HCT116 (cell line): ENCODE data around the gene CDKN1C. TPM values are rescaled to one million over a fixed set of nuclear protein-coding genes. Genes with fewer than 3 reads are reported as not detected.
A peak's percentile ranks its signal among the peaks of the same experiment; 100 is the strongest.

Experiments
- ATAC-seq: fragments of 200-7000 bp; cut with Tn5 transposase; 2 replicates; pipeline ENCODE4 v1.9.1; 2020; ENCODE audit warnings: mild to moderate bottlenecking, moderate library complexity
- BruUV-seq: library from RNA; stranded (reverse); fragments of 400-500 nt; replicated peaks from 2 replicates; lab custom pipeline; 2021; lab: Mats Ljungman, UMichigan
- CTCF ChIA-PET: fragments of 300-600 bp; sonication (Branson Sonifier 250); formaldehyde crosslinking; loops from one replicate; lab custom pipeline; 2021; ENCODE audit warnings: antibody characterized with exemption; lab: Charles Lee
- POLR2A ChIA-PET: fragments of 300-600, 350-600 bp; sonication (Branson Sonifier 250); formaldehyde crosslinking; loops from one replicate; lab custom pipeline; 2021; ENCODE audit warnings: antibody characterized with exemption; lab: Charles Lee
- RAD21 ChIA-PET, 2 experiments: fragments of 300-600 bp; sonication (Branson Sonifier 250); formaldehyde crosslinking; loops; one replicate each; lab custom pipeline; 2023; ENCODE audit warnings: low total read pairs in 2 of 2; ENCODE audit not compliant: uncharacterized antibody in 2 of 2, unreplicated experiment in 2 of 2, low non-redundant PET in 1 of 2; lab: Charles Lee
- DNase-seq: peaks from one replicate; pipeline ENCODE4 v3.0.0-alpha.2; 2010; ENCODE audit warnings: low read depth, low spot score
- H2AFZ ChIP-seq: fragments of 200-600 bp; shearing (Covaris generic), sonication (generic); 2 replicates; pipeline ENCODE4 v1.6.1; 2017; ENCODE audit warnings: low read depth, mixed run types, mixed read lengths, antibody characterized with exemption, low read length; ENCODE audit not compliant: poor library complexity, severe bottlenecking
- H3K27ac ChIP-seq: 2 replicates; pipeline ENCODE4 v1.5.1; 2012; ENCODE audit warnings: low read depth, low read length
- H3K27me3 ChIP-seq: fragments of 200-600 bp; sonication (generic); 2 replicates; pipeline ENCODE4 v1.6.1; 2016; ENCODE audit warnings: mixed run types, low read length, mixed read lengths; ENCODE audit not compliant: insufficient read depth
- H3K36me3 ChIP-seq, 2 experiments: fragments of 200-500 bp in 1 of 2; fragments of 200-600 bp in 1 of 2; sonication (Bioruptor generic) in 1 of 2; sonication (generic) in 1 of 2; 2 replicates each; pipeline versions ENCODE4 v1.5.1 to v1.6.1; 2014 to 2016; ENCODE audit warnings: low read length in 2 of 2, inconsistent platforms in 1 of 2, mixed read lengths in 1 of 2, mixed run types in 1 of 2; ENCODE audit not compliant: insufficient read depth in 2 of 2, control insufficient read depth in 1 of 2
- H3K4me1 ChIP-seq, 2 experiments: fragments of 200-600 bp in 1 of 2; sonication (generic) in 1 of 2; 2 replicates each; pipeline versions ENCODE4 v1.5.1 to v1.6.1; 2012 to 2017; ENCODE audit warnings: low read length in 2 of 2, inconsistent platforms in 1 of 2, mild to moderate bottlenecking in 1 of 2, mixed read lengths in 1 of 2, mixed run types in 1 of 2, moderate library complexity in 1 of 2; ENCODE audit not compliant: insufficient read depth in 2 of 2, control insufficient read depth in 1 of 2
- H3K4me2 ChIP-seq: fragments of 200-600 bp; sonication (generic); 2 replicates; pipeline ENCODE4 v1.6.1; 2017; ENCODE audit warnings: mixed run types, low read length, mixed read lengths
- H3K4me3 ChIP-seq, 2 experiments: fragments of 200-600 bp in 1 of 2; sonication (generic) in 1 of 2; replicated peaks in 1 of 2; 2 replicates each; pipeline ENCODE4 v1.5.1; 2011 to 2016; ENCODE audit warnings: low read length in 2 of 2, control low read depth in 1 of 2, low read depth in 1 of 2, mild to moderate bottlenecking in 1 of 2, mixed read lengths in 1 of 2, mixed run types in 1 of 2
- H3K79me2 ChIP-seq: fragments of 200-600 bp; sonication (generic); 2 replicates; pipeline ENCODE4 v1.6.1; 2017; ENCODE audit warnings: mild to moderate bottlenecking, mixed run types, low read length, moderate library complexity, mixed read lengths; ENCODE audit not compliant: insufficient read depth
- H3K9ac ChIP-seq: fragments of 200-600 bp; sonication (generic); 2 replicates; pipeline ENCODE4 v1.6.1; 2016; ENCODE audit warnings: low read length, mixed read lengths
- H3K9me2 ChIP-seq: fragments of 200-600 bp; sonication (generic), shearing (Covaris generic); 2 replicates; pipeline ENCODE4 v1.6.1; 2017; ENCODE audit warnings: mixed run types, mild to moderate bottlenecking, moderate library complexity; ENCODE audit not compliant: insufficient read depth
- H3K9me3 ChIP-seq, 2 experiments: fragments of 200-500 bp in 1 of 2; fragments of 200-600 bp in 1 of 2; sonication (Bioruptor generic) in 1 of 2; sonication (generic) in 1 of 2; 2 replicates each; pipeline ENCODE4 v1.6.1; 2014 to 2017; ENCODE audit warnings: low read length in 2 of 2, mixed read lengths in 2 of 2, inconsistent platforms in 1 of 2, low read depth in 1 of 2, mild to moderate bottlenecking in 1 of 2, mixed run types in 1 of 2, moderate library complexity in 1 of 2; ENCODE audit not compliant: control insufficient read depth in 1 of 2, insufficient read depth in 1 of 2
- H4K20me1 ChIP-seq: fragments of 200-600 bp; sonication (generic), shearing (Covaris generic); 2 replicates; pipeline ENCODE4 v1.6.1; 2017; ENCODE audit warnings: mixed run types, mild to moderate bottlenecking, moderate library complexity; ENCODE audit not compliant: insufficient read depth
- CEBPB ChIP-seq: IDR thresholded peaks from 2 replicates; pipeline ENCODE4 v1.6.1; 2012; ENCODE audit warnings: low read depth
- EGR1 ChIP-seq: IDR thresholded peaks from 2 replicates; pipeline ENCODE4 v1.6.1; 2012; ENCODE audit warnings: low read depth
- EZH2 ChIP-seq: fragments of 200-600 bp; sonication (generic); IDR thresholded peaks from 2 replicates; pipeline ENCODE4 v1.6.1; 2017; ENCODE audit warnings: antibody characterized with exemption, mixed run types
- FOSL1 ChIP-seq: IDR thresholded peaks from 2 replicates; pipeline ENCODE4 v1.6.1; 2012; ENCODE audit warnings: low read depth
- JUND ChIP-seq: IDR thresholded peaks from 2 replicates; pipeline ENCODE4 v1.6.1; 2012
- POLR2AphosphoS5 ChIP-seq: IDR thresholded peaks from 2 replicates; pipeline ENCODE4 v1.6.1; 2011; ENCODE audit warnings: mild to moderate bottlenecking, low read depth, low read length, moderate library complexity
- RAD21 ChIP-seq: IDR thresholded peaks from 2 replicates; pipeline ENCODE4 v1.6.1; 2012; ENCODE audit warnings: low read depth, mild to moderate bottlenecking
- SIN3A ChIP-seq: IDR thresholded peaks from 2 replicates; pipeline ENCODE4 v1.6.1; 2012; ENCODE audit warnings: low read depth
- SP1 ChIP-seq: IDR thresholded peaks from 2 replicates; pipeline ENCODE4 v1.6.1; 2012; ENCODE audit warnings: low read depth
- SRF ChIP-seq: IDR thresholded peaks from 2 replicates; pipeline ENCODE4 v1.6.1; 2012; ENCODE audit warnings: low read depth
- YY1 ChIP-seq: IDR thresholded peaks from 2 replicates; pipeline ENCODE4 v1.6.1; 2011; ENCODE audit warnings: low read length, low read depth, moderate library complexity, mild to moderate bottlenecking; ENCODE audit not compliant: insufficient replicate concordance; ENCODE audit errors: extremely low read depth
- ZNF274 ChIP-seq: fragments of 200-500 bp; sonication (Bioruptor generic); IDR thresholded peaks from 2 replicates; pipeline ENCODE4 v1.6.1; 2014; ENCODE audit warnings: mild to moderate bottlenecking, low read depth, low read length, inconsistent platforms
- intact Hi-C: fragments of 100-400 bp; cut with micrococcal nuclease; formaldehyde crosslinking; loops from 2 replicates; pipeline ENCODE4 v1.10.0; 2022
- total RNA-seq: library from RNA; stranded (reverse); gene quantifications from one replicate; pipeline ENCODE4 v1.2.1, GENCODE V29; 2021; ENCODE audit not compliant: unreplicated experiment
- TF ChIP-seq, protein P1 (sequence below): IDR thresholded peaks from 2 replicates; pipeline ENCODE4 v1.6.1; 2012
- TF ChIP-seq, protein P2 (sequence below), 3 experiments: fragments of 200-600 bp in 1 of 3; sonication (generic) in 1 of 3; IDR thresholded peaks in 2 of 3; conservative IDR thresholded peaks in 1 of 3; 2 replicates each; pipeline ENCODE4 v1.5.1; 2012 to 2017; ENCODE audit warnings: low read depth in 2 of 3, low read length in 2 of 3, antibody characterized with exemption in 1 of 3, borderline replicate concordance in 1 of 3, control low read depth in 1 of 3, mild to moderate bottlenecking in 1 of 3, mixed read lengths in 1 of 3, mixed run types in 1 of 3, moderate library complexity in 1 of 3; ENCODE audit not compliant: insufficient read depth in 1 of 3
- TF ChIP-seq, protein P3 (sequence below): IDR thresholded peaks from 2 replicates; pipeline ENCODE4 v1.6.1; 2011; ENCODE audit warnings: mild to moderate bottlenecking, low read length, moderate library complexity; ENCODE audit not compliant: insufficient replicate concordance; ENCODE audit errors: extremely low read depth
- TF ChIP-seq, protein P4 (sequence below): IDR thresholded peaks from 2 replicates; pipeline ENCODE4 v1.6.1; 2012; ENCODE audit warnings: low read depth

The CDKN1C gene
- total RNA-seq, 1 experiment from 2014 or later, result 24.0 TPM

DNA sequence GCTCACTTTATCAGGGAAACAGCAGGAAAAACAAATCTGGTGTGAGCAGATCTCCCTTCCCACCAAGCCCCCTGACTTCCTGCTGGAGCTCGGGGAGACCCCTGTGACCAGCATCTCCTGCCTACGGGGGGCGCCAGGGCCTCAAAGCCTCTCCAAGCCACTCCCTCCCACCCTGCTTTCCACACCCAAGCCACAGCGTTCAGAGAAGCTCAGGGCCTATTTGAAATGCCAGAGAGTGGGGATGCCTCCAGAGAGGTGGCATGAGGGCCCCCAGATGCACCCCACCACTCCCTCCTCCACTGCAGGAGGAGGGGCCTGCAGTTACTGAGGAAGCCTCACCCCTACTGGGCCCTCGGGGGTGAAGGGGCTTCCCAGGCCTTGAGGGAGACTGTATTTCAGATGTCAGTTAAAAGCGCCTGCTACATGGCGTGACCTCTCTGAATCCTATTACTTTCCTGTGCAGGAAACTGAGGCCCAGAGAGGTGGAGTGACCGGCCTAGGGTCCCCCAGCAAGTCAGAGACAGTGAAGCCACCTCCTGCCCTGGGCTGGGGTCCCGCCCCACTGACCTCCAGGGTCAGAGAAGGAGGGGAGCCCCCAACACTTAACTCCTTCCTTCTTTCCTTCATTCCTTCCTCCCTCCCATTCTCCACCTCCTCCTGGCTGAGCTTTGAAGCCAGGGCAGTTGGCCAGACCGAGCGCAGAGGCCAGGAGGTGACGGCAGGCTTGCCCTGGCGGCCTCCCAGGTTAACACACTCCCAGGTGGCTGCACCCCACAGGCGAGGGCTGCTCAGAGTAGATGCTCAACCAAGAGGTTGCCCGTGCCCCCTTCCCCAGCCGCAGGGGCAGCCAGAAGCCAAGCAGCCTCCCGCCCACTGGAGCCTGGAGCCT, 6.0 kb upstream of the CDKN1C start:
- no peaks in the 10 kb centered on the region for H4K20me1 ChIP-seq
- H2AFZ ChIP-seq, result no peak overlapping the region
- no peak for DNase-seq
- peaks cover 31 to 56% of the 10 kb centered on the region in 2 experiments for H3K4me1 ChIP-seq
- CTCF ChIA-PET, result interaction anchor here (0.6 to 13.7 kb wide), 17 partner anchors 11 to 491 kb away, joined by 3 to 337 read pairs (median 5); partner anchors contain the start of genes PHLDA2 and TSSC4
- H3K9ac ChIP-seq, result peak overlapping the region; percentile 72
- no peak for TF ChIP-seq SIN3A
- TF ChIP-seq EGR1, result no peak
- no peak for TF ChIP-seq JUND
- peak; percentile 25 for TF ChIP-seq YY1
- 0 out of 2 replicates have a peak, but pooled peaks have one; percentile 35 for TF ChIP-seq POLR2AphosphoS5
- TF ChIP-seq, protein P1, sequence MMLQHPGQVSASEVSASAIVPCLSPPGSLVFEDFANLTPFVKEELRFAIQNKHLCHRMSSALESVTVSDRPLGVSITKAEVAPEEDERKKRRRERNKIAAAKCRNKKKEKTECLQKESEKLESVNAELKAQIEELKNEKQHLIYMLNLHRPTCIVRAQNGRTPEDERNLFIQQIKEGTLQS, result no peak
- no peak for TF ChIP-seq CEBPB
- no peak for TF ChIP-seq EZH2
- TF ChIP-seq, protein P2, sequence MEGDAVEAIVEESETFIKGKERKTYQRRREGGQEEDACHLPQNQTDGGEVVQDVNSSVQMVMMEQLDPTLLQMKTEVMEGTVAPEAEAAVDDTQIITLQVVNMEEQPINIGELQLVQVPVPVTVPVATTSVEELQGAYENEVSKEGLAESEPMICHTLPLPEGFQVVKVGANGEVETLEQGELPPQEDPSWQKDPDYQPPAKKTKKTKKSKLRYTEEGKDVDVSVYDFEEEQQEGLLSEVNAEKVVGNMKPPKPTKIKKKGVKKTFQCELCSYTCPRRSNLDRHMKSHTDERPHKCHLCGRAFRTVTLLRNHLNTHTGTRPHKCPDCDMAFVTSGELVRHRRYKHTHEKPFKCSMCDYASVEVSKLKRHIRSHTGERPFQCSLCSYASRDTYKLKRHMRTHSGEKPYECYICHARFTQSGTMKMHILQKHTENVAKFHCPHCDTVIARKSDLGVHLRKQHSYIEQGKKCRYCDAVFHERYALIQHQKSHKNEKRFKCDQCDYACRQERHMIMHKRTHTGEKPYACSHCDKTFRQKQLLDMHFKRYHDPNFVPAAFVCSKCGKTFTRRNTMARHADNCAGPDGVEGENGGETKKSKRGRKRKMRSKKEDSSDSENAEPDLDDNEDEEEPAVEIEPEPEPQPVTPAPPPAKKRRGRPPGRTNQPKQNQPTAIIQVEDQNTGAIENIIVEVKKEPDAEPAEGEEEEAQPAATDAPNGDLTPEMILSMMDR (IDR thresholded peaks at IDR 0.05 in 2 of 3, conservative IDR thresholded peaks at IDR 0.05 in 1 of 3; ENCODE audit: borderline replicate concordance in 1 of 3, insufficient read depth in 1 of 3, low read depth in 2 of 3, low read length in 2 of 3), result peak in 2 of 3 experiments; percentile 27 to 48; a peak in 3 of 6 replicates
- TF ChIP-seq, protein P3, sequence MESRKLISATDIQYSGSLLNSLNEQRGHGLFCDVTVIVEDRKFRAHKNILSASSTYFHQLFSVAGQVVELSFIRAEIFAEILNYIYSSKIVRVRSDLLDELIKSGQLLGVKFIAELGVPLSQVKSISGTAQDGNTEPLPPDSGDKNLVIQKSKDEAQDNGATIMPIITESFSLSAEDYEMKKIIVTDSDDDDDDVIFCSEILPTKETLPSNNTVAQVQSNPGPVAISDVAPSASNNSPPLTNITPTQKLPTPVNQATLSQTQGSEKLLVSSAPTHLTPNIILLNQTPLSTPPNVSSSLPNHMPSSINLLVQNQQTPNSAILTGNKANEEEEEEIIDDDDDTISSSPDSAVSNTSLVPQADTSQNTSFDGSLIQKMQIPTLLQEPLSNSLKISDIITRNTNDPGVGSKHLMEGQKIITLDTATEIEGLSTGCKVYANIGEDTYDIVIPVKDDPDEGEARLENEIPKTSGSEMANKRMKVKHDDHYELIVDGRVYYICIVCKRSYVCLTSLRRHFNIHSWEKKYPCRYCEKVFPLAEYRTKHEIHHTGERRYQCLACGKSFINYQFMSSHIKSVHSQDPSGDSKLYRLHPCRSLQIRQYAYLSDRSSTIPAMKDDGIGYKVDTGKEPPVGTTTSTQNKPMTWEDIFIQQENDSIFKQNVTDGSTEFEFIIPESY, result no peak
- no peak for TF ChIP-seq SRF
- TF ChIP-seq FOSL1, result no peak
- no peak for TF ChIP-seq RAD21
- TF ChIP-seq, protein P4, sequence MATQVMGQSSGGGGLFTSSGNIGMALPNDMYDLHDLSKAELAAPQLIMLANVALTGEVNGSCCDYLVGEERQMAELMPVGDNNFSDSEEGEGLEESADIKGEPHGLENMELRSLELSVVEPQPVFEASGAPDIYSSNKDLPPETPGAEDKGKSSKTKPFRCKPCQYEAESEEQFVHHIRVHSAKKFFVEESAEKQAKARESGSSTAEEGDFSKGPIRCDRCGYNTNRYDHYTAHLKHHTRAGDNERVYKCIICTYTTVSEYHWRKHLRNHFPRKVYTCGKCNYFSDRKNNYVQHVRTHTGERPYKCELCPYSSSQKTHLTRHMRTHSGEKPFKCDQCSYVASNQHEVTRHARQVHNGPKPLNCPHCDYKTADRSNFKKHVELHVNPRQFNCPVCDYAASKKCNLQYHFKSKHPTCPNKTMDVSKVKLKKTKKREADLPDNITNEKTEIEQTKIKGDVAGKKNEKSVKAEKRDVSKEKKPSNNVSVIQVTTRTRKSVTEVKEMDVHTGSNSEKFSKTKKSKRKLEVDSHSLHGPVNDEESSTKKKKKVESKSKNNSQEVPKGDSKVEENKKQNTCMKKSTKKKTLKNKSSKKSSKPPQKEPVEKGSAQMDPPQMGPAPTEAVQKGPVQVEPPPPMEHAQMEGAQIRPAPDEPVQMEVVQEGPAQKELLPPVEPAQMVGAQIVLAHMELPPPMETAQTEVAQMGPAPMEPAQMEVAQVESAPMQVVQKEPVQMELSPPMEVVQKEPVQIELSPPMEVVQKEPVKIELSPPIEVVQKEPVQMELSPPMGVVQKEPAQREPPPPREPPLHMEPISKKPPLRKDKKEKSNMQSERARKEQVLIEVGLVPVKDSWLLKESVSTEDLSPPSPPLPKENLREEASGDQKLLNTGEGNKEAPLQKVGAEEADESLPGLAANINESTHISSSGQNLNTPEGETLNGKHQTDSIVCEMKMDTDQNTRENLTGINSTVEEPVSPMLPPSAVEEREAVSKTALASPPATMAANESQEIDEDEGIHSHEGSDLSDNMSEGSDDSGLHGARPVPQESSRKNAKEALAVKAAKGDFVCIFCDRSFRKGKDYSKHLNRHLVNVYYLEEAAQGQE, result no peak
- no peak for TF ChIP-seq ZNF274
- no peak for TF ChIP-seq SP1
- TF ChIP-seq, all 23 proteins: peak for 3
- BruUV-seq, result no TSS peak
- Histone ChIP-seq H3K4me3 (peak overlapping the region; percentile 50 to 72), H3K9me3 (no peaks in the 10 kb centered on the region), H3K27ac (peak overlapping the region; percentile 75), H3K79me2 (no peaks in the 10 kb centered on the region), H3K4me2 (peak overlapping the region; percentile 99), H3K9me2 (no peaks in the 10 kb centered on the region), H3K27me3 (no peaks in the 10 kb centered on the region), H3K36me3 (no peaks in the 10 kb centered on the region)
- peak; percentile 22 for ATAC-seq
- POLR2A ChIA-PET, result interaction anchor here (0.9 to 5.0 kb wide), 6 partner anchors 10 to 358 kb away, joined by 3 to 50 read pairs (median 6); partner anchors contain the start of genes KCNQ1OT1 and PHLDA2
- RAD21 ChIA-PET, result interaction anchor here (0.6 to 6.4 kb wide), 8 partner anchors 38 to 470 kb away, joined by 3 to 85 read pairs (median 4); partner anchors contain the start of gene PHLDA2 (in 2 of the 2)
- intact Hi-C loops, result loop anchor here (1.0 to 2.0 kb wide), 2 partner anchors 39 to 359 kb away; no protein-coding TSS in a partner anchor
